Transverse colon (tissue), 4 donors: ENCODE data around the gene ANKH. TPM values are rescaled to one million over a fixed set of nuclear protein-coding genes. Genes with fewer than 3 reads are reported as not detected.

Source experiments
- DNase-seq: peaks from one replicate; pipeline ENCODE4 v3.0.0-alpha.2; 2019
- H3K27ac ChIP-seq, 4 donors: fragments of 200-600 bp; sonication (generic); 2 replicates each; pipeline ENCODE4 v1.5.1; 2016 to 2018; ENCODE audit warnings: inconsistent platforms in 4 of 4
- H3K27me3 ChIP-seq: fragments of 200-600 bp; sonication (generic); 2 replicates; pipeline ENCODE4 v1.5.1; 2017; ENCODE audit warnings: inconsistent platforms
- H3K36me3 ChIP-seq, 4 donors: fragments of 200-600 bp; sonication (generic); 2 replicates each; pipeline ENCODE4 v1.5.1; 2017 to 2019; ENCODE audit warnings: inconsistent platforms in 4 of 4
- H3K4me1 ChIP-seq, 4 donors: fragments of 200-600 bp; sonication (generic); 2 replicates each; pipeline ENCODE4 v1.5.1; 2017 to 2020; ENCODE audit warnings: inconsistent platforms in 4 of 4
- H3K4me3 ChIP-seq, 4 donors: fragments of 200-600 bp; sonication (generic); 1 replicate in 1 of 4; 2 replicates in 3 of 4; pipeline versions ENCODE4 v1.5.1 to v1.6.1; 2017 to 2019; ENCODE audit warnings: inconsistent platforms in 4 of 4
- H3K9me3 ChIP-seq, 2 donors: fragments of 200-600 bp; sonication (generic); 2 replicates each; pipeline ENCODE4 v1.5.1; 2017 to 2019; ENCODE audit warnings: inconsistent platforms in 2 of 2
- EP300 ChIP-seq: sonication (generic); formaldehyde crosslinking; IDR thresholded peaks from one replicate; pipeline ENCODE4 v1.6.1; 2017; ENCODE audit warnings: antibody characterized with exemption, low read depth
- POLR2A ChIP-seq: fragments of 450-650 bp; IDR thresholded peaks from one replicate; pipeline ENCODE4 v1.6.1; 2016; ENCODE audit warnings: antibody characterized with exemption, mild to moderate bottlenecking, moderate library complexity
- POLR2AphosphoS5 ChIP-seq, 3 donors: sonication (generic); formaldehyde crosslinking; IDR thresholded peaks; one replicate each; pipeline ENCODE4 v1.6.1; 2016; ENCODE audit warnings: antibody characterized with exemption in 3 of 3
- WGBS, 2 donors: methylation state at CpG; one replicate each; pipeline ENCODE4 v1.1.5; 2018; ENCODE audit warnings: low coverage in 1 of 2; 5-methylcytosine and 5-hydroxymethylcytosine counted together
- in situ Hi-C, 4 donors: fragments of 200-750 bp; cut with MboI; loops; one replicate each; pipeline versions ENCODE4 v1.15.0 to v1.15.1; 2017; ENCODE audit warnings: low sequenced_read_pairs in 3 of 4, low pct_ligation_motif_present in 1 of 4, low pct_unique_long_range_greater_than_20kb in 1 of 4
- intact Hi-C: fragments of 100-400 bp; cut with DNase I; formaldehyde crosslinking; loops from one replicate; pipeline ENCODE4 v1.15.1; 2023; ENCODE audit warnings: low total_unique reads
- small RNA-seq, 4 donors: library from RNA; depleted of rRNA; stranded (forward); fragments of <200 nt; gene quantifications; one replicate each; pipeline ENCODE3, GENCODE V24; 2016
- total RNA-seq, 4 donors: library from RNA; depleted of rRNA; stranded (reverse); fragments of >200 nt; gene quantifications; one replicate each; pipeline ENCODE4 v1.1.0, GENCODE V29; 2016
- TF ChIP-seq, protein P1 (sequence below), 5 experiments: fragments of 200-600 bp in 3 of 5; fragments of 450-650 bp in 2 of 5; sonication (generic) in 3 of 5; IDR thresholded peaks; 1 replicate in 2 of 5; 2 replicates in 3 of 5; pipeline ENCODE4 v1.5.1; 2016 to 2017; ENCODE audit warnings: antibody characterized with exemption in 5 of 5, inconsistent platforms in 3 of 5, mild to moderate bottlenecking in 2 of 5, moderate library complexity in 1 of 5

ANKH gene
- total RNA-seq, 4 donors from 2014 or later, result 24.7 to 96.5 (median 69.4) TPM

DNA sequence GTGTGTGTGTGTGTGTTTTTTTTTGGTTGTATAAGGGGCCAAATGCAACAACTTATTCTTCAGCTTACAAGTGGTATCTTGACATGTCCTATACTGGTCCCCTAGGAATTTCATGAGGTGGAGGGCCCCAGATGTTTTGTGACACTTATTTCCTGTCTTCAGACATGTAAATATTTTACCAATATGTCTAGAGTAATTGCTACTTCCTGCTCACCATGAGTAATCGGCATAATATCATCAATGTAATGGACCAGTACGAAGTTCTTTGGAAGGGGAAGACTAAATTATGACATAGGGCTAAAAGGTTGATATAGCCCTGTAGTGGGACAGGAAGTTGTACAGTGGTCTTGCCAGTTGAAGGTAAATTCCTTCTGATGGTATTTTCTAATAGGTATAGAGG lies 210.7 kb downstream of the ANKH start:
- in situ Hi-C loops (no loop called here), intact Hi-C loops (no loop called here)
- no peak overlapping the region for H3K4me3 ChIP-seq
- no peaks in the 10 kb centered on the region for H3K36me3 ChIP-seq
- DNase-seq, result no peak
- H3K4me1 ChIP-seq, result peaks cover 10 to 18% (median 16%) of the 10 kb centered on the region in 4 donors
- no peaks in the 10 kb centered on the region for H3K9me3 ChIP-seq
- no peak for TF ChIP-seq POLR2A
- TF ChIP-seq, protein P1, sequence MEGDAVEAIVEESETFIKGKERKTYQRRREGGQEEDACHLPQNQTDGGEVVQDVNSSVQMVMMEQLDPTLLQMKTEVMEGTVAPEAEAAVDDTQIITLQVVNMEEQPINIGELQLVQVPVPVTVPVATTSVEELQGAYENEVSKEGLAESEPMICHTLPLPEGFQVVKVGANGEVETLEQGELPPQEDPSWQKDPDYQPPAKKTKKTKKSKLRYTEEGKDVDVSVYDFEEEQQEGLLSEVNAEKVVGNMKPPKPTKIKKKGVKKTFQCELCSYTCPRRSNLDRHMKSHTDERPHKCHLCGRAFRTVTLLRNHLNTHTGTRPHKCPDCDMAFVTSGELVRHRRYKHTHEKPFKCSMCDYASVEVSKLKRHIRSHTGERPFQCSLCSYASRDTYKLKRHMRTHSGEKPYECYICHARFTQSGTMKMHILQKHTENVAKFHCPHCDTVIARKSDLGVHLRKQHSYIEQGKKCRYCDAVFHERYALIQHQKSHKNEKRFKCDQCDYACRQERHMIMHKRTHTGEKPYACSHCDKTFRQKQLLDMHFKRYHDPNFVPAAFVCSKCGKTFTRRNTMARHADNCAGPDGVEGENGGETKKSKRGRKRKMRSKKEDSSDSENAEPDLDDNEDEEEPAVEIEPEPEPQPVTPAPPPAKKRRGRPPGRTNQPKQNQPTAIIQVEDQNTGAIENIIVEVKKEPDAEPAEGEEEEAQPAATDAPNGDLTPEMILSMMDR (IDR thresholded peaks at IDR 0.05), result no peak
- no peak for TF ChIP-seq POLR2AphosphoS5 (IDR thresholded peaks at IDR 0.05)
- no peak for TF ChIP-seq EP300
- WGBS, 2 donors, result 66 to 76% methylated on average over 2 of the region's 2 CpGs
- H3K27me3 ChIP-seq, result no peaks in the 10 kb centered on the region
- H3K27ac ChIP-seq, result no peak overlapping the region

DNA sequence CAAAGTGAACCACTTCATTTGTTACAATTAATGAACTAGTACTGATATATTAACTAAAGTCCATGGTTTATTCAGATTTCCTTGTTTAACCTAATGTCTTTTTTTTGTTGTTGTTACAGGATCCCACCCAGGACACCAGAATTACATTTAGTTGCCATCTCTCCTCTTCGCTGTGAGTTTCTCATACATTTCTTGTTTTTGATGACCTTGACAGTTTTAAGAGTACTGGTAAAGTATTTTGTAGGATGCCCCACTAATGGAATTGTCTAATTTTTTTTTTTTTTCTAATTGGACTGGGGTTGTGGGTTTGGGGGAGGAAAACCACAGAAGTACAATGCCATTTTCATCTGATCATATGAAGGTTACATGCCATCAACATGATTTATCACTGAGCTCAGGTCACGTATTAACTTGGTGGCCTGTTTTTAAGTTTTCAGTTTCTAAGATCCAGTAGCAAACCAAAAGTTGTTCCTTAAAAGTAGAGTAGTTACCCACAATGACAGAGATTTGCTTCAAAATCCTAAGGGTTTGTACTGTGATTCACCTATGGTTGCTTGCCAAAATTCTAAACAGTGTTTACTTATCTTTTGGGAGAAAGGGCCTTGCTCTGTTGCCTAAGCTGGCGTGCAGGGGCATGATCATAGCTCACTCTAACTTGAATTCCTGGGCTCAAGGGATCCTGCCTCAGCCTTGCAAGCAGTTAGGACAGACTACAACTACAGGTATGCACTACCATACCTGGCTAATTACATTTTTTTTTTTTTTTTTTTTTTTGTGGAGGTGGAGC lies 211.6 kb downstream of the ANKH start:
- TF ChIP-seq, protein P1 (IDR thresholded peaks at IDR 0.05), result no peak
- TF ChIP-seq POLR2A (no peak), POLR2AphosphoS5 (IDR thresholded peaks at IDR 0.05) (no peak), EP300 (no peak)
- intact Hi-C loops (no loop called here), in situ Hi-C loops (no loop called here)
- 83 to 92% methylated on average over 3 of the region's 3 CpGs for WGBS, 2 donors
- no peak for DNase-seq
- H3K9me3 ChIP-seq, result no peaks in the 10 kb centered on the region
- no peak overlapping the region for H3K4me3 ChIP-seq
- H3K27ac ChIP-seq, result no peak overlapping the region
- peaks cover 7 to 15% (median 9%) of the 10 kb centered on the region in 4 donors for H3K4me1 ChIP-seq
- no peaks in the 10 kb centered on the region for H3K27me3 ChIP-seq
- H3K36me3 ChIP-seq, result no peaks in the 10 kb centered on the region

DNA sequence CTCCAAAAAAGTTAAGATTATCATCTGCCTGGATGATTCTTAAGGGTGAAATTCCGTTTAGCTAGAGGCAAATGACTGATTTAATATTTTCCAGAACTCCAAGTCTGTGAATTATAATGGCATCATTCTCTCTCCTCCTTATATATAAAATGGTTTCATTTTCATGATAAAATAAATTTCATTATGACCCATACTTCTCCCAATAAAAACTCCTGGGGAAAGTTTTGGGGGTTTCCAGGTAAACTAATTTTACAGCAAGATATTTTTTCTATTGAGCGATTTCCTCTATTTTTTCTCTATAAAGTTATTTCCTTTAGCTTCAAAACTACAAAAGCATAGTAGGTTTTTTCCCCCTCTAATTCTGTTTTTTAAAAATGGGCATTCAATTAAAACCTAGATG lies 214.7 kb downstream of the ANKH start:
- WGBS, 2 donors, result 38 to 43% methylated on average over 2 of the region's 2 CpGs
- TF ChIP-seq, protein P1 (IDR thresholded peaks at IDR 0.05), result no peak
- TF ChIP-seq EP300 (no peak), POLR2AphosphoS5 (IDR thresholded peaks at IDR 0.05) (no peak), POLR2A (no peak)
- H3K4me3 ChIP-seq, result no peak overlapping the region
- in situ Hi-C loops (no loop called here), intact Hi-C loops (no loop called here)
- no peaks in the 10 kb centered on the region for H3K9me3 ChIP-seq
- no peaks in the 10 kb centered on the region for H3K27me3 ChIP-seq
- H3K27ac ChIP-seq, result no peak overlapping the region
- no peaks in the 10 kb centered on the region for H3K4me1 ChIP-seq
- H3K36me3 ChIP-seq, result no peaks in the 10 kb centered on the region
- no peak for DNase-seq

DNA sequence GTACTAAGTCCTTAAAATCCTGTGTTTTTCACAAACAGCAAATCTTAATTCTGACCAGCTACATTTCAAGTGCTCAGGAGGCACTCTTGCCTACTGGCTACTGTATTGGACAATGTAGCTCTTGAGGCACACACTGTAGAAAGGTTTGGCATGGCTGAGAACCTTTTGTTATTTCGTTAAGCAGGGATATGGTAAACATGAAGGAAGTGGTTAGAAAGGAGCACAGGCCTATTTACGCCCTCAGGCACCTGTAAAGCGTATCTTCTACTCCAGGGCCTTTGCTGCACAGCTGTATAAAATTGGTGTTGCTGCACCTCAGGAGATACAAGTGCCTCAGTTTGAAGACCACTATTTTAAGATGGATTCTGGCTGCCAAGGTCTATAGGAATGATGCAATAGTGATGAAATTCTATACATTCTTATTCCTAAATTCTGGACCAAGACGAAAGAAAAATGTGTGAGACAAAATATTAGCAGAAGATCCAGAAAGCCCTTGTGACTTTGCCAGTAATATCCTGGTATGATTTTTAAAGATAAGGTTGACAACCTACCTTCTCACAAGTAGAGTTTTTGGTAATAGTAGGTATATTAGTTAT lies 216.3 kb downstream of the ANKH start:
- WGBS, 2 donors, result 52 to 55% methylated on average over 4 of the region's 4 CpGs
- no peaks in the 10 kb centered on the region for H3K4me1 ChIP-seq
- no peaks in the 10 kb centered on the region for H3K27me3 ChIP-seq
- no peaks in the 10 kb centered on the region for H3K9me3 ChIP-seq
- TF ChIP-seq, protein P1 (IDR thresholded peaks at IDR 0.05), result no peak
- TF ChIP-seq EP300 (no peak), POLR2A (no peak), POLR2AphosphoS5 (IDR thresholded peaks at IDR 0.05) (no peak)
- no peak overlapping the region for H3K4me3 ChIP-seq
- DNase-seq, result no peak
- H3K36me3 ChIP-seq, result no peaks in the 10 kb centered on the region
- in situ Hi-C loops, result no loop called here
- H3K27ac ChIP-seq, result no peak overlapping the region
- intact Hi-C loops, result no loop called here

Small RNA genes lying within 50 kb of the gene (small RNA-seq; reads per million reads assigned to genes)
- gene HNRNPKP5 (0 reads per million in 4 donors), gene MIR4637 (0 reads per million in 4 donors)

Other genes starting within 250 kb of the ANKH start
- 10 to 100 TPM; 34.8 to 52.4 (median 40.4) TPM for gene OTULIN, start 207.1 kb downstream of the ANKH start, total RNA-seq